Ovary (tissue), 3 donors: ENCODE measurements around the gene ARPC4.

ENCODE experiments used
- POLR2A ChIP-seq: fragments of 450-650 bp; IDR thresholded peaks from one replicate; pipeline ENCODE4 v1.6.1; 2017; ENCODE audit warnings: antibody characterized with exemption, mild to moderate bottlenecking, moderate library complexity
- TF ChIP-seq, protein P1 (sequence below), 3 donors: fragments of 450-650 bp in 2 of 3; fragments of 200-600 bp in 1 of 3; IDR thresholded peaks; one replicate each; pipeline versions ENCODE4 v1.5.1 to v1.8.0; 2016 to 2022; ENCODE audit warnings: antibody characterized with exemption in 3 of 3, mild to moderate bottlenecking in 1 of 3
- donor health status: DM: no; HTN: no; CAD: no.

DNA sequence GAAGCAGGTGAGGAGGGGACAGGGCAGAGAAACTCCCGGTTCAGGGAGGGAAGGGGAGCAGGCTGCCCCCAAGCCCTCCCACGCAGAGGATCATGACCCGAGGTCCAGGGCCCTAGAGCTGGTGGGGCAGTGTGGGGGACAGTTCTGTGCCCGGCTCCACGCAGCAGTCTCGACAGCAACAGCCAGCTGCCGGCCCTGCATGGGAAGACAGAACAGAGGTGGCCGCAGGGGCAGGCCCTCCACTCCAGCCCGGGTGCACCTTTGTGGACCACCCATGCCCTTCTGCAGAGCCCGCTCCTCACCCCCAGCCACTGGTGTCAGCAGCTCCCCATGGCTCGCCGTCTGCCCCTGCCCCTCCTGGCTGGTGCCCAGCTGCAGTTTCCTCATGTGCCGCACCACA is 35.5 kb upstream of the ARPC4 start:
- no peak for TF ChIP-seq POLR2A
- TF ChIP-seq, protein P1, sequence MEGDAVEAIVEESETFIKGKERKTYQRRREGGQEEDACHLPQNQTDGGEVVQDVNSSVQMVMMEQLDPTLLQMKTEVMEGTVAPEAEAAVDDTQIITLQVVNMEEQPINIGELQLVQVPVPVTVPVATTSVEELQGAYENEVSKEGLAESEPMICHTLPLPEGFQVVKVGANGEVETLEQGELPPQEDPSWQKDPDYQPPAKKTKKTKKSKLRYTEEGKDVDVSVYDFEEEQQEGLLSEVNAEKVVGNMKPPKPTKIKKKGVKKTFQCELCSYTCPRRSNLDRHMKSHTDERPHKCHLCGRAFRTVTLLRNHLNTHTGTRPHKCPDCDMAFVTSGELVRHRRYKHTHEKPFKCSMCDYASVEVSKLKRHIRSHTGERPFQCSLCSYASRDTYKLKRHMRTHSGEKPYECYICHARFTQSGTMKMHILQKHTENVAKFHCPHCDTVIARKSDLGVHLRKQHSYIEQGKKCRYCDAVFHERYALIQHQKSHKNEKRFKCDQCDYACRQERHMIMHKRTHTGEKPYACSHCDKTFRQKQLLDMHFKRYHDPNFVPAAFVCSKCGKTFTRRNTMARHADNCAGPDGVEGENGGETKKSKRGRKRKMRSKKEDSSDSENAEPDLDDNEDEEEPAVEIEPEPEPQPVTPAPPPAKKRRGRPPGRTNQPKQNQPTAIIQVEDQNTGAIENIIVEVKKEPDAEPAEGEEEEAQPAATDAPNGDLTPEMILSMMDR (IDR thresholded peaks at IDR 0.05), result no peak
